GM19240 (cell line): Measurements from ENCODE around the gene KLF13.
A peak's percentile ranks its signal among the peaks of the same experiment; 100 is the strongest.

ENCODE experiments used
- DNase-seq: peaks from one replicate; pipeline ENCODE4 v3.0.0; 2011; ENCODE audit warnings: low spot score; ENCODE audit not compliant: insufficient read length

KLF13 gene

GRCh38 chr15:31326156-31326874, at the start of gene KLF13:
Gene KLF13, plus strand, starts transcription at chr15:31326835. Its CDS starts 378 bp downstream, at chr15:31327213.
- DNase-seq: peak; percentile 90

GRCh38 chr15:31277335-31278060, 49.1 kb upstream of the KLF13 start:
- no peak for DNase-seq

GRCh38 chr15:31278061-31278445, 48.6 kb upstream of the KLF13 start:
- DNase-seq: no peak

- no peak for DNase-seq
Observed at GRCh38 chr15:31278544-31279220, 48.0 kb upstream of the KLF13 start.

GRCh38 chr15:31279221-31280045, 47.2 kb upstream of the KLF13 start:
- DNase-seq: no peak

GRCh38 chr15:31280046-31280830, 46.4 kb upstream of the KLF13 start:
- no peak for DNase-seq

GRCh38 chr15:31280831-31281216, 45.8 kb upstream of the KLF13 start:
- no peak for DNase-seq

- no peak for DNase-seq
Observed at GRCh38 chr15:31283043-31283442, 43.6 kb upstream of the KLF13 start.

- no peak for DNase-seq
Observed at GRCh38 chr15:31285772-31286261, 40.8 kb upstream of the KLF13 start.

- DNase-seq: no peak
Observed at GRCh38 chr15:31291048-31291578, 35.5 kb upstream of the KLF13 start.

GRCh38 chr15:31292391-31293015, 34.1 kb upstream of the KLF13 start:
- DNase-seq: no peak

GRCh38 chr15:31293655-31294054, 33.0 kb upstream of the KLF13 start:
- DNase-seq: no peak

GRCh38 chr15:31294067-31294466, 32.6 kb upstream of the KLF13 start:
- no peak for DNase-seq

- DNase-seq: no peak
Observed at GRCh38 chr15:31295658-31296057, 31.0 kb upstream of the KLF13 start.

- no peak for DNase-seq
Observed at GRCh38 chr15:31296219-31296645, 30.4 kb upstream of the KLF13 start.

- DNase-seq: no peak
Observed at GRCh38 chr15:31296646-31297574, 29.7 kb upstream of the KLF13 start.

GRCh38 chr15:31297575-31298456, 28.8 kb upstream of the KLF13 start:
- no peak for DNase-seq

- no peak for DNase-seq
Observed at GRCh38 chr15:31298707-31299172, 27.9 kb upstream of the KLF13 start.
